ENCODE measurements around the gene PRAMEF9. TPM values are rescaled to one million over a fixed set of nuclear protein-coding genes. Genes with fewer than 3 reads are reported as not detected.

PRAMEF9 gene
- total RNA-seq, 2 experiments from 2014 or later, result not detected

Other genes starting within 250 kb of the PRAMEF9 start
- not detected for gene PRAMEF6, start 224.3 kb upstream of the PRAMEF9 start, total RNA-seq
- not detected for gene PRAMEF27, start 115.3 kb upstream of the PRAMEF9 start, total RNA-seq
- gene HNRNPCL3, start 111.1 kb upstream of the PRAMEF9 start, total RNA-seq, result not detected
- not detected for gene PRAMEF25, start 101.1 kb upstream of the PRAMEF9 start, total RNA-seq
- gene HNRNPCL2, start 55.0 kb upstream of the PRAMEF9 start, total RNA-seq, result not detected
- not detected for gene PRAMEF26, start 15.8 kb upstream of the PRAMEF9 start, total RNA-seq
- not detected for gene HNRNPCL4, start 6.2 kb upstream of the PRAMEF9 start, total RNA-seq
- not detected for gene PRAMEF13, start 29.6 kb downstream of the PRAMEF9 start, total RNA-seq
- not detected for gene PRAMEF18, start 54.3 kb downstream of the PRAMEF9 start, total RNA-seq
- not detected for gene PRAMEF5, start 82.3 kb downstream of the PRAMEF9 start, total RNA-seq
- not detected for gene PRAMEF8, start 113.3 kb downstream of the PRAMEF9 start, total RNA-seq
- not detected for gene PRAMEF33, start 131.7 kb downstream of the PRAMEF9 start, total RNA-seq
- gene PRAMEF15, start 143.7 kb downstream of the PRAMEF9 start, total RNA-seq, result not detected
- not detected for gene PRAMEF14, start 175.3 kb downstream of the PRAMEF9 start, total RNA-seq
- gene PRAMEF19, start 200.1 kb downstream of the PRAMEF9 start, total RNA-seq, result not detected
- not detected for gene PRAMEF17, start 217.8 kb downstream of the PRAMEF9 start, total RNA-seq
- gene PRAMEF20, start 238.6 kb downstream of the PRAMEF9 start, total RNA-seq, result not detected